K562 (cell line): Measurements from ENCODE around the gene ANKRD2. TPM values are rescaled to one million over a fixed set of nuclear protein-coding genes. Genes with fewer than 3 reads are reported as not detected.

Source experiments
- ATAC-seq: fragments of 200-7000 bp; cut with Tn5 transposase; 3 replicates; pipeline ENCODE4 v1.9.1; 2020; ENCODE audit warnings: moderate library complexity
- BruUV-seq: library from RNA; stranded (reverse); fragments of 400-500 nt; replicated peaks from 2 replicates; lab custom pipeline; 2021; lab: Mats Ljungman, UMichigan
- CTCF ChIA-PET: fragments of 300-600 bp; formaldehyde crosslinking; extraction: SDS; loops from one replicate; lab custom pipeline; 2021; ENCODE audit warnings: low intra/inter-chr PET ratio; lab: Yijun Ruan, JAX
- POLR2A ChIA-PET: fragments of 300-600, 350-650 bp; sonication (Branson Sonifier 250); formaldehyde crosslinking; extraction: SDS; loops from one replicate; lab custom pipeline; 2021; ENCODE audit warnings: antibody characterized with exemption, inconsistent platforms; lab: Yijun Ruan, JAX
- DNase-seq, 4 experiments: peaks; one replicate each; pipeline versions ENCODE4 v3.0.0 to v3.0.0-alpha.2; 2011 to 2018; ENCODE audit warnings: low spot score in 3 of 4, mixed read lengths in 3 of 4; ENCODE audit errors: extremely low read depth in 1 of 4
- FAIRE-seq: peaks from 2 replicates; lab custom pipeline; 2011; peaks lifted over from hg19 to GRCh38; lab: Jason Lieb, UNC
- H2AFZ ChIP-seq: 2 replicates; pipeline ENCODE4 v1.6.0; 2011; ENCODE audit warnings: low read depth, low read length, control low read depth, inconsistent platforms
- H3K27ac ChIP-seq: fragments of 200-600 bp; 3 replicates; pipeline ENCODE4 v1.8.0; 2011; ENCODE audit warnings: low read depth, mild to moderate bottlenecking, control low read depth, inconsistent platforms, low read length, moderate library complexity, mixed read lengths; ENCODE audit errors: extremely low read depth
- H3K27me3 ChIP-seq, 2 experiments: fragments of 300-600 bp in 1 of 2; 2 replicates in 1 of 2; 3 replicates in 1 of 2; pipeline versions ENCODE4 v1.6.0 to v1.8.0; 2011; ENCODE audit warnings: inconsistent platforms in 2 of 2, low read length in 2 of 2, mild to moderate bottlenecking in 1 of 2, mixed read lengths in 1 of 2, moderate library complexity in 1 of 2; ENCODE audit not compliant: control insufficient read depth in 2 of 2, insufficient read depth in 2 of 2
- H3K36me3 ChIP-seq: fragments of 300-600 bp; 3 replicates; pipeline ENCODE4 v1.8.0; 2011; ENCODE audit warnings: mild to moderate bottlenecking, low read length, inconsistent platforms; ENCODE audit not compliant: control insufficient read depth, insufficient read depth
- H3K4me1 ChIP-seq, 2 experiments: fragments of 200-600 bp in 1 of 2; replicated peaks in 1 of 2; 2 replicates in 1 of 2; 3 replicates in 1 of 2; pipeline versions ENCODE4 v1.5.1 to v1.8.0; 2011; ENCODE audit warnings: inconsistent platforms in 2 of 2, low read length in 2 of 2, mild to moderate bottlenecking in 1 of 2, mixed read lengths in 1 of 2, moderate library complexity in 1 of 2; ENCODE audit not compliant: control insufficient read depth in 2 of 2, insufficient read depth in 2 of 2
- H3K4me2 ChIP-seq: 2 replicates; pipeline ENCODE4 v1.6.1; 2011; ENCODE audit warnings: low read length, control low read depth, inconsistent platforms, mixed read lengths; ENCODE audit not compliant: insufficient read depth
- H3K4me3 ChIP-seq: fragments of 200-600 bp; sonication (generic), shearing (Covaris generic); 2 replicates; pipeline ENCODE4 v1.5.1; 2016; ENCODE audit warnings: control low read depth, inconsistent platforms
- H3K79me2 ChIP-seq: fragments of 200-600 bp; 3 replicates; pipeline ENCODE4 v1.8.0; 2011; ENCODE audit warnings: low read length, inconsistent platforms; ENCODE audit not compliant: control insufficient read depth, insufficient read depth
- H3K9ac ChIP-seq, 2 experiments: 2 replicates each; pipeline versions ENCODE4 v1.6.0 to v1.6.1; 2011; ENCODE audit warnings: low read depth in 2 of 2, low read length in 2 of 2, control low read depth in 1 of 2, inconsistent platforms in 1 of 2, mild to moderate bottlenecking in 1 of 2, mixed read lengths in 1 of 2; ENCODE audit not compliant: insufficient read depth in 1 of 2
- H3K9me1 ChIP-seq: one replicate; pipeline ENCODE4 v1.6.0; 2011; ENCODE audit warnings: inconsistent platforms, mild to moderate bottlenecking, low read length, moderate library complexity; ENCODE audit not compliant: control insufficient read depth, insufficient read depth
- H3K9me3 ChIP-seq: replicated peaks from 2 replicates; pipeline ENCODE4 v1.5.1; 2011; ENCODE audit warnings: low read depth, low read length, inconsistent platforms; ENCODE audit not compliant: control insufficient read depth, insufficient read depth
- H4K20me1 ChIP-seq: replicated peaks from 2 replicates; pipeline ENCODE4 v1.6.1; 2011; ENCODE audit warnings: low read length, inconsistent platforms, mixed read lengths; ENCODE audit not compliant: control insufficient read depth, insufficient read depth
- ARHGAP35 ChIP-seq: fragments of 450-650 bp; IDR thresholded peaks from 2 replicates; pipeline ENCODE4 v1.6.1; 2018; ENCODE audit not compliant: partially characterized antibody
- RAD21 ChIP-seq, 2 experiments: fragments of 250-450 bp in 1 of 2; fragments of 450-650 bp in 1 of 2; sonication (Bioruptor Pico) in 1 of 2; formaldehyde crosslinking in 1 of 2; IDR thresholded peaks in 1 of 2; conservative IDR thresholded peaks in 1 of 2; 2 replicates each; pipeline versions ENCODE4 v1.4.0 to v1.8.0; 2020 to 2022; ENCODE audit warnings: mild to moderate bottlenecking in 2 of 2, moderate library complexity in 1 of 2
- REST ChIP-seq, 2 experiments: fragments of 450-650 bp; formaldehyde crosslinking in 1 of 2; IDR thresholded peaks; 2 replicates each; pipeline versions ENCODE4 v1.4.0 to v1.6.1; 2014 to 2020; ENCODE audit warnings: mild to moderate bottlenecking in 2 of 2, borderline replicate concordance in 1 of 2, low read depth in 1 of 2
- SMC3 ChIP-seq: conservative IDR thresholded peaks from 2 replicates; pipeline ENCODE4 v1.6.1; 2011; ENCODE audit warnings: low read depth, low read length, improper control_type of control experiment; ENCODE audit not compliant: insufficient read depth
- WGBS: fragments of 100-300 bp; shearing (Covaris generic); methylation state at CpG from one replicate; pipeline ENCODE4 v1.1.6; 2016; ENCODE audit warnings: low coverage, mixed read lengths; ENCODE audit not compliant: insufficient coverage; ENCODE audit errors: missing lambda C conversion rate; 5-methylcytosine and 5-hydroxymethylcytosine counted together
- in situ Hi-C: fragments of 300-500 bp; cut with MboI; formaldehyde crosslinking; loops from 4 replicates; pipeline ENCODE4 v1.15.0; 2018; ENCODE audit warnings: inconsistent platforms, mixed read lengths
- intact Hi-C: fragments of 100-400 bp; cut with micrococcal nuclease; formaldehyde crosslinking; loops from 2 replicates; pipeline ENCODE4 v1.14.2; 2022
- polyA plus RNA-seq, 8 experiments: library from polyadenylated mRNA; depleted of rRNA in 4 of 8; stranded (reverse) in 5 of 8; unstranded in 3 of 8; fragments of >200 nt; fragmentation: Nextera tagmentation in 2 of 8; fragmentation: Illumina TruSeq in 1 of 8; extraction: Ambion mirVana in 2 of 8; extraction: Trizol in 1 of 8; gene quantifications; 2 replicates each; pipeline versions ENCODE4 v1.2.1 to v1.2.3, GENCODE V29; 2011 to 2014; ENCODE audit warnings: inconsistent platforms in 1 of 8, missing spikeins in 1 of 8
- total RNA-seq, 7 experiments: library from RNA; depleted of rRNA in 6 of 7; stranded (reverse); fragments of >200 nt in 6 of 7; fragmentation: Illumina TruSeq in 2 of 7; extraction: Trizol in 2 of 7; gene quantifications; 2 replicates each; pipeline versions ENCODE4 v1.2.1 to v1.2.3, GENCODE V29; 2011 to 2021; ENCODE audit warnings: low replicate concordance in 1 of 7
- TF ChIP-seq, protein P1 (sequence below): fragments of 450-650 bp; formaldehyde crosslinking; IDR thresholded peaks from 2 replicates; pipeline ENCODE4 v1.4.0; 2020; ENCODE audit warnings: mild to moderate bottlenecking, moderate library complexity
- TF ChIP-seq, protein P2 (sequence below), 3 experiments: IDR thresholded peaks in 2 of 3; conservative IDR thresholded peaks in 1 of 3; 2 replicates each; pipeline ENCODE4 v1.5.1; 2011 to 2012; ENCODE audit warnings: low read length in 3 of 3, mild to moderate bottlenecking in 3 of 3, control low read depth in 2 of 3, improper control_type of control experiment in 1 of 3, inconsistent platforms in 1 of 3, low read depth in 1 of 3, mixed read lengths in 1 of 3, moderate library complexity in 1 of 3; ENCODE audit not compliant: insufficient read depth in 2 of 3

Gene ANKRD2
- total and polyA plus RNA-seq, 9 of the 15 experiments (the other 6 are each of a cell fraction or from before 2014, with no cell fraction given), result not detected

DNA sequence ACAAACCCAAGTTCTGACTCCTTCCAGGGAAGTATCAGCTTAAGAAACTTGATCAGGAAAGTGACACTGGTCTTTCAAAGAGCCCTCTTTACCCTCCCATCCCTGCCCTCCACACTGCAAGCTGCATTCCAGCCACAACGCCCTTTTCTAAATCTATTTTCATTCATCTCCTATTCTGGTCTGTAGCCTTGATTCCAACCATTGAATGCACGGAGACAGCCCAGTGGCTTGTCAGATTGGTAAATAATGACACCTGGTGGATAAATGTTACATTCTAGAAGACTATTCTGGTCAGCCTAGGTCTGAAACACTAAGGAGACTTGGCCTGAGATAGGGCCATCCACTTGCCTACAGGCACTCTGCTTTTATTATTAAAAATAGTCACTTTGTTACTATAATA is 39.8 kb downstream of the ANKRD2 start:
- Histone ChIP-seq H3K9me1 (no peaks in the 10 kb centered on the region), H3K4me1 (peaks cover 0 to 5% of the 10 kb centered on the region in 2 experiments; a peak in 2 of 5 replicates), H3K36me3 (no peaks in the 10 kb centered on the region; the same call in 2 of the 3 replicates)
- CTCF ChIA-PET, result interaction anchor here (1.0 to 2.3 kb wide), 3 partner anchors 40 to 205 kb away, joined by 4 to 23 read pairs (median 7); partner anchors contain the start of gene ANKRD2
- TF ChIP-seq ARHGAP35 (no peak), RAD21 (CRISPR knock-in tag; conservative IDR thresholded peaks at IDR 0.05 in 1 of 2, IDR thresholded peaks at IDR 0.05 in 1 of 2) (peak; percentile 48 to 66), REST (IDR thresholded peaks at IDR 0.05; ENCODE audit: borderline replicate concordance) (peak; percentile 59; the same call in 1 of the 2 replicates), REST (CRISPR knock-in tag; IDR thresholded peaks at IDR 0.05; ENCODE audit: low read depth) (no peak), SMC3 (peak; percentile 46; the same call in 1 of the 2 replicates)
- TF ChIP-seq, protein P1, sequence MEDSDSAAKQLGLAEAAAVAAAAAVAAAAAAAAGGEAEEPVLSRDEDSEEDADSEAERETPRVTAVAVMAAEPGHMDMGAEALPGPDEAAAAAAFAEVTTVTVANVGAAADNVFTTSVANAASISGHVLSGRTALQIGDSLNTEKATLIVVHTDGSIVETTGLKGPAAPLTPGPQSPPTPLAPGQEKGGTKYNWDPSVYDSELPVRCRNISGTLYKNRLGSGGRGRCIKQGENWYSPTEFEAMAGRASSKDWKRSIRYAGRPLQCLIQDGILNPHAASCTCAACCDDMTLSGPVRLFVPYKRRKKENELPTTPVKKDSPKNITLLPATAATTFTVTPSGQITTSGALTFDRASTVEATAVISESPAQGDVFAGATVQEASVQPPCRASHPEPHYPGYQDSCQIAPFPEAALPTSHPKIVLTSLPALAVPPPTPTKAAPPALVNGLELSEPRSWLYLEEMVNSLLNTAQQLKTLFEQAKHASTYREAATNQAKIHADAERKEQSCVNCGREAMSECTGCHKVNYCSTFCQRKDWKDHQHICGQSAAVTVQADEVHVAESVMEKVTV (CRISPR knock-in tag), result peak; percentile 14; the same call in 1 of the 2 replicates
- TF ChIP-seq, protein P2, sequence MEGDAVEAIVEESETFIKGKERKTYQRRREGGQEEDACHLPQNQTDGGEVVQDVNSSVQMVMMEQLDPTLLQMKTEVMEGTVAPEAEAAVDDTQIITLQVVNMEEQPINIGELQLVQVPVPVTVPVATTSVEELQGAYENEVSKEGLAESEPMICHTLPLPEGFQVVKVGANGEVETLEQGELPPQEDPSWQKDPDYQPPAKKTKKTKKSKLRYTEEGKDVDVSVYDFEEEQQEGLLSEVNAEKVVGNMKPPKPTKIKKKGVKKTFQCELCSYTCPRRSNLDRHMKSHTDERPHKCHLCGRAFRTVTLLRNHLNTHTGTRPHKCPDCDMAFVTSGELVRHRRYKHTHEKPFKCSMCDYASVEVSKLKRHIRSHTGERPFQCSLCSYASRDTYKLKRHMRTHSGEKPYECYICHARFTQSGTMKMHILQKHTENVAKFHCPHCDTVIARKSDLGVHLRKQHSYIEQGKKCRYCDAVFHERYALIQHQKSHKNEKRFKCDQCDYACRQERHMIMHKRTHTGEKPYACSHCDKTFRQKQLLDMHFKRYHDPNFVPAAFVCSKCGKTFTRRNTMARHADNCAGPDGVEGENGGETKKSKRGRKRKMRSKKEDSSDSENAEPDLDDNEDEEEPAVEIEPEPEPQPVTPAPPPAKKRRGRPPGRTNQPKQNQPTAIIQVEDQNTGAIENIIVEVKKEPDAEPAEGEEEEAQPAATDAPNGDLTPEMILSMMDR (IDR thresholded peaks at IDR 0.05 in 2 of 3, conservative IDR thresholded peaks at IDR 0.05 in 1 of 3; ENCODE audit: insufficient read depth in 2 of 3, low read depth in 1 of 3, low read length in 3 of 3), result peak; percentile 46 to 65 (median 53); a peak in 4 of 6 replicates
- TF ChIP-seq, all 486 proteins: peak for 5
- Histone ChIP-seq H3K4me3 (no peak overlapping the region), H3K9me3 (no peaks in the 10 kb centered on the region), H4K20me1 (no peaks in the 10 kb centered on the region), H3K27ac (no peak overlapping the region), H3K79me2 (no peaks in the 10 kb centered on the region), H3K9ac (no peak overlapping the region), H3K27me3 (no peaks in the 10 kb centered on the region), H3K4me2 (no peak overlapping the region), H2AFZ (no peak overlapping the region)
- BruUV-seq, result no TSS peak
- intact Hi-C loops, result loop anchor here (1.0 kb wide), 1 partner anchor 40 kb away; the partner anchor contains the start of gene ANKRD2
- POLR2A ChIA-PET, result interaction anchor here (1.1 kb wide), 2 partner anchors 10 to 39 kb away, joined by 3 read pairs; no protein-coding TSS in a partner anchor
- DNase-seq (peak; percentile 37 to 49 (median 41)), FAIRE-seq (peak; percentile 46), ATAC-seq (peak; percentile 92)
- in situ Hi-C loops, result loop anchor here (5.0 kb wide), 1 partner anchor 150 kb away; no protein-coding TSS in a partner anchor
- 33% methylated on average over 2 of the region's 2 CpGs for WGBS
